ENCODE data around the gene SH2D6.
A peak's percentile ranks its signal among the peaks of the same experiment; 100 is the strongest.

The SH2D6 gene

DNA sequence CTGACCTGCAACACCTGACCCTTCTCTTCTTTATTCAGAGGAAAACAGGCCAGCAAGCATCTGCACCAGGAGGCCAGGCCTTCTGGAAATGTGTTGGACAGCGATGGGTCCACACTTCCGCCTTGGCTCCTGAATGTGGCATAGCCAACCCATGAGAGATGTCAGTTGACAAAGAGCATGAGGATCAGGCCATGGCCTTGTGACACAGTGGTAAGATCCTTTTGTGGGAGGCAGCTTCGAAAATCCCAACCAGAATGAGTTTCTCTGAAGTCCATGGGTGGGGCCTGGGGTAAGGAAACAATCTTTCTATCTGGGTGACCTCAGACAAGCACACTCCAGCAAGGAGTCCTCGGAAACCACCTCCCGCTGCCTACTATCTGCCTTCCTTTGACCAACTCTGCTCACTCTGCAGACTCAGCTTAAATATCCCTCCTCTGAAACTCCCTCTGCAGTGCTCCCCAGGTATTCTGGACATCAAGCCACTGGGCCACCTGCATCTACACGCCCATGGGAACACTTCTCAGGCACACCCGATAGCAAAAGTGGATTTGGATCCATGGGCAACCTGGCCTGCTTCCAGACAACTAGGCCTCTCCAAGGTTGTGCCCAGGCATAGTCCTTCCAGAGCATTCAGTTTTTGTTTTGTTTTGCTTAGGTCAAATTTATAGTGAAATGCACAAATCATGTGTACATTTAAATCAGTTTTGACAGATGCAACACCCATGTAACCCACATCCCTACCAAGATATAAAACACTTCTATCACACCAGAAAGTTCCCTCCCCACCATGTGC, 3.6 kb upstream of the SH2D6 start:
- no peak for DNase-seq
- Histone ChIP-seq H3K27me3 (replicated peaks) (no peaks in the 10 kb centered on the region), H3K4me3 (ENCODE audit: low read depth, low read length) (no peak overlapping the region), H3K36me3 (replicated peaks) (no peaks in the 10 kb centered on the region), H3K27ac (no peak overlapping the region)
- TF ChIP-seq CTCF (IDR thresholded peaks at IDR 0.05; ENCODE audit: low read depth, low read length, missing control alignments): no peak
- in situ Hi-C loops (cut with HindIII; ENCODE audit: low pct_ligation_motif_present, low sequenced_read_pairs): no loop called here

DNA sequence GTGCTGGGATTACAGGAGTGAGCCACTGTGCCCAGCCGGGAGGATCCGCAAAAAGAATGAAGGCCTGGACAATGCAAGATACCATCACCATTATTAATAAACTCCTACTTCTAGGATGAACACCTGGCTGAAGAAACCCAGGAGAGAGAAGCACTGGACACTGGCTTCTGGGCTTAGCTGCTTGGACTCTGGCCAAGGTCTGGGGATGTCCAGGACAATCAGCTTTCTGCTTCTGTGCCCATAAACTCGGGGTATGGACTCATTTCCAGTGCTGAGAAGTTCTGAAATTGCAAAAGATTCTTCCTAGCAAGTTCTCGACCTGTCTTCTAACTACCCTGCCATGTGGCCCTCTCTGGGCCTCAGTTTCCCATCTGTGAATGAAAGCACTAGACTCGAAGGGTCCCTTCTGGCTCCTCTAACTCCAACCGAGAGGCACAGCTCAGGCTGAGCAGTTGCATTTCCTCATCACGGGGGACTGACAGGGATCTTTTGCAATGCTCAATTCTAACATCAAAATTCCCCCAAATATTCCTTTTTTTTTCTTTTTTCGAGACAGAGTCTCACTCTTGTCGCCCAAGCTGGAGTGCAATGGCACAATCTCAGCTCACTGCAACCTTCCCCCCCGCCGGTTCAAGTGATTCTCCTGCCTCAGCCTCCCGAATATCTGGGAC, 2.4 kb upstream of the SH2D6 start:
- no peaks in the 10 kb centered on the region for H3K36me3 ChIP-seq (replicated peaks)
- H3K27me3 ChIP-seq (replicated peaks): no peaks in the 10 kb centered on the region
- no peak for DNase-seq
- in situ Hi-C loops (cut with HindIII; ENCODE audit: low pct_ligation_motif_present, low sequenced_read_pairs): no loop called here
- H3K4me3 ChIP-seq (ENCODE audit: low read depth, low read length): no peak overlapping the region
- H3K27ac ChIP-seq: no peak overlapping the region
- no peak for TF ChIP-seq CTCF (IDR thresholded peaks at IDR 0.05; ENCODE audit: low read depth, low read length, missing control alignments)

GRCh38 chr2:85419009-85419675, 628 bp downstream of the SH2D6 start:
- no peak for DNase-seq
- TF ChIP-seq CTCF (IDR thresholded peaks at IDR 0.05; ENCODE audit: low read depth, low read length, missing control alignments): no peak
- Histone ChIP-seq H3K27ac (peak overlapping the region; percentile 73), H3K36me3 (replicated peaks) (no peaks in the 10 kb centered on the region), H3K4me3 (ENCODE audit: low read depth, low read length) (peak overlapping the region; percentile 81), H3K27me3 (replicated peaks) (no peaks in the 10 kb centered on the region)
- in situ Hi-C loops (cut with HindIII; ENCODE audit: low pct_ligation_motif_present, low sequenced_read_pairs): no loop called here

GRCh38 chr2:85420536-85421259, 2.2 kb downstream of the SH2D6 start:
- peak overlapping the region; percentile 28 for H3K27ac ChIP-seq
- peak overlapping the region; percentile 15 for H3K4me3 ChIP-seq (ENCODE audit: low read depth, low read length)
- no peaks in the 10 kb centered on the region for H3K27me3 ChIP-seq (replicated peaks)
- no peaks in the 10 kb centered on the region for H3K36me3 ChIP-seq (replicated peaks)
- DNase-seq: peak; percentile 70
- TF ChIP-seq CTCF (IDR thresholded peaks at IDR 0.05; ENCODE audit: low read depth, low read length, missing control alignments): peak; percentile 100
- in situ Hi-C loops (cut with HindIII; ENCODE audit: low pct_ligation_motif_present, low sequenced_read_pairs): no loop called here

GRCh38 chr2:85421260-85422071, 3.0 kb downstream of the SH2D6 start:
- Histone ChIP-seq H3K27ac (peak overlapping the region; percentile 28), H3K4me3 (ENCODE audit: low read depth, low read length) (no peak overlapping the region)
- no peak for DNase-seq

More at GRCh38 chr2:85421260-85422071, 3.0 kb downstream of the SH2D6 start:
- Histone ChIP-seq H3K36me3 (replicated peaks) (no peaks in the 10 kb centered on the region), H3K27me3 (replicated peaks) (no peaks in the 10 kb centered on the region)
- no peak for TF ChIP-seq CTCF (IDR thresholded peaks at IDR 0.05; ENCODE audit: low read depth, low read length, missing control alignments)
- in situ Hi-C loops (cut with HindIII; ENCODE audit: low pct_ligation_motif_present, low sequenced_read_pairs): no loop called here
